Neural cell (in vitro differentiated cells): ENCODE results near the gene HES4.

ENCODE experiments used
- CTCF ChIP-seq: fragments of 450-650 bp; IDR thresholded peaks from 2 replicates; pipeline ENCODE4 v1.5.1; 2014; ENCODE audit warnings: antibody characterized with exemption, mild to moderate bottlenecking, moderate library complexity; ENCODE audit not compliant: poor library complexity, severe bottlenecking
- EP300 ChIP-seq: fragments of 450-650 bp; conservative IDR thresholded peaks from 2 replicates; pipeline ENCODE4 v1.6.1; 2014; ENCODE audit warnings: antibody characterized with exemption, mild to moderate bottlenecking, moderate library complexity; ENCODE audit not compliant: poor library complexity, severe bottlenecking
- MXI1 ChIP-seq: fragments of 450-650 bp; conservative IDR thresholded peaks from 2 replicates; pipeline ENCODE4 v1.6.1; 2014; ENCODE audit warnings: antibody characterized with exemption, mild to moderate bottlenecking; ENCODE audit not compliant: poor library complexity, severe bottlenecking

GRCh38 chr1:993379-993995 is 6.4 kb downstream of the HES4 start:
- no peak for TF ChIP-seq MXI1
- TF ChIP-seq CTCF: no peak
- no peak for TF ChIP-seq EP300
